ENCODE data around the gene NKAP. TPM values are rescaled to one million over a fixed set of nuclear protein-coding genes. Genes with fewer than 3 reads are reported as not detected.

The NKAP gene
- total and polyA plus RNA-seq, 2 of the 8 experiments (the other 6 are each of a cell fraction or from before 2014, with no cell fraction given): 2.8 to 7.1 TPM

GRCh38 chrX:119983494-119983893, 39.9 kb upstream of the NKAP start:
- no peaks in the 10 kb centered on the region for H3K79me1 ChIP-seq (ENCODE audit: low read depth, low read length)
- H3K27ac ChIP-seq (ENCODE audit: low read depth, low read length): no peak overlapping the region
- H3K79me2 ChIP-seq (ENCODE audit: control insufficient read depth in 1 of 2, insufficient read depth in 2 of 2, low read length in 2 of 2): no peaks in the 10 kb centered on the region
- H3K9ac ChIP-seq (replicated peaks in 1 of 4; ENCODE audit: extremely low read depth in 1 of 4, low read depth in 3 of 4, low read length in 3 of 4): no peak overlapping the region
- CTCF ChIA-PET (ENCODE audit: partially characterized antibody): no interaction called here
- no peak overlapping the region for H3K18ac ChIP-seq (ENCODE audit: extremely low read depth, low read length)
- H3K23me2 ChIP-seq (ENCODE audit: low read depth, low read length): no peaks in the 10 kb centered on the region
- no peak overlapping the region for H4K91ac ChIP-seq (replicated peaks; ENCODE audit: insufficient read length, low read length)
- POLR2A ChIA-PET (ENCODE audit: partially characterized antibody): no interaction called here
- no peak overlapping the region for H3K56ac ChIP-seq (replicated peaks; ENCODE audit: insufficient read length, low read depth, low read length)
- no peak overlapping the region for H2BK15ac ChIP-seq (ENCODE audit: low read length)
- H3K27me3 ChIP-seq (replicated peaks in 1 of 4; ENCODE audit: control insufficient read depth in 3 of 4, extremely low read depth in 1 of 4, insufficient read depth in 3 of 4, low read length in 3 of 4): peaks cover 3 to 14% (median 8%) of the 10 kb centered on the region in 4 experiments
- H3K4ac ChIP-seq (replicated peaks; ENCODE audit: insufficient read length, low read depth, low read length): no peak overlapping the region
- no peak overlapping the region for H3K4me2 ChIP-seq (ENCODE audit: insufficient read depth in 1 of 2, low read depth in 2 of 2, low read length in 2 of 2)
- 69% methylated on average over 2 of the region's 2 CpGs; no CpG with 5 or more reads in 1 of the 2 experiments for WGBS, 2 experiments (ENCODE audit: extremely low coverage in 1 of 2, insufficient coverage in 1 of 2, insufficient read length in 1 of 2, insufficient replicate concordance in 2 of 2, low coverage in 1 of 2, low lambda C conversion rate in 2 of 2, missing lambda C conversion rate in 1 of 2)
- no peaks in the 10 kb centered on the region for H3K36me3 ChIP-seq (ENCODE audit: control insufficient read depth in 2 of 4, insufficient read depth in 4 of 4, low read length in 3 of 4)
- FAIRE-seq (no peak), DNase-seq (ENCODE audit: low read depth in 1 of 2, low spot score in 2 of 2) (no peak)
- H4K20me1 ChIP-seq (replicated peaks in 1 of 2; ENCODE audit: control insufficient read depth in 1 of 2, insufficient read depth in 2 of 2, low read length in 2 of 2): no peaks in the 10 kb centered on the region
- H4K8ac ChIP-seq (ENCODE audit: extremely low read depth, insufficient read depth, low read length): no peak overlapping the region
- no peak overlapping the region for H2BK12ac ChIP-seq (ENCODE audit: low read depth, low read length)
- no peak overlapping the region for H4K5ac ChIP-seq (ENCODE audit: insufficient read length, low read depth, low read length)
- H3K14ac ChIP-seq (ENCODE audit: insufficient read length): no peak overlapping the region
- peaks cover 0 to 4% (median 0%) of the 10 kb centered on the region in 4 experiments; a peak in 1 of 7 replicates for H3K4me1 ChIP-seq (replicated peaks in 1 of 4; ENCODE audit: control insufficient read depth in 3 of 4, insufficient read depth in 4 of 4, low read length in 3 of 4)
- no peak overlapping the region for H2AK5ac ChIP-seq (ENCODE audit: low read depth, low read length)
- H3K9me3 ChIP-seq (ENCODE audit: insufficient read depth in 2 of 2, low read depth in 1 of 2, low read length in 1 of 2): no peaks in the 10 kb centered on the region
- H3K23ac ChIP-seq (ENCODE audit: insufficient read length): no peak overlapping the region
- TF ChIP-seq RNF2 (IDR thresholded peaks at IDR 0.05; ENCODE audit: borderline replicate concordance, low read depth, low read length, missing control alignments, poor library complexity, severe bottlenecking) (no peak), SIX5 (IDR thresholded peaks at IDR 0.05; ENCODE audit: low read depth, low read length) (no peak), CREB1 (IDR thresholded peaks at IDR 0.05) (no peak), CEBPB (IDR thresholded peaks at IDR 0.05; ENCODE audit: low read depth, low read length) (no peak)
- H2BK20ac ChIP-seq (ENCODE audit: low read length): no peak overlapping the region
- no peak overlapping the region for H3K4me3 ChIP-seq (ENCODE audit: extremely low read depth in 1 of 4, insufficient read depth in 2 of 4, low read depth in 3 of 4, low read length in 4 of 4)
- no peak overlapping the region for H2BK120ac ChIP-seq (replicated peaks; ENCODE audit: low read depth, low read length)
- H2AFZ ChIP-seq (ENCODE audit: low read length): no peak overlapping the region
- H2BK5ac ChIP-seq (ENCODE audit: low read depth, low read length): no peak overlapping the region

Measured in H1 (cell line).